ENCODE results near the gene AP3B1.
"Not testable (repeated sequence)": the region's sequence is repeated elsewhere in the genome, so short reads cannot be mapped to it uniquely, and the experiment has no call there.

Gene AP3B1

DNA sequence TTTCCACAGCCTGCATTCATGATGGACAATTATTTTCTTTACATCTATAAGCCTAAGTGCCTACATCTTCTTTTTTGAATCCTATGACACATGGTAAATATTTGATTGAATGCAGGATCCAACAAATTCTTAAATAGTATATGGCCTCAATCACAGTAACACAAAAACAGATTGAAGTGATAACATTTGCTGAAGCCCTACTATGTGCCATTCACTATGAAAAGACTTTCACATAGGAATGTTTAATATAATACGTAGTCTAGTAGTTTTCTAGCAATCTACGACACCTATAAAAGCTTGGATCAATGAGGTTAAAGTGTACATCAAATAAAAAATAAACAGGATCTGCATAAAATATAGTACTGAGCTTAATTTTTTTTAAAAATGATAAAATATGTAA is 231.0 kb downstream of the AP3B1 start:
- DNase-seq, result no peak

- no peak for DNase-seq
Measured at GRCh38 chr5:78062645-78063044, 231.9 kb downstream of the AP3B1 start.

GRCh38 chr5:78060421-78060820 is 234.1 kb downstream of the AP3B1 start:
- DNase-seq, result no peak

DNA sequence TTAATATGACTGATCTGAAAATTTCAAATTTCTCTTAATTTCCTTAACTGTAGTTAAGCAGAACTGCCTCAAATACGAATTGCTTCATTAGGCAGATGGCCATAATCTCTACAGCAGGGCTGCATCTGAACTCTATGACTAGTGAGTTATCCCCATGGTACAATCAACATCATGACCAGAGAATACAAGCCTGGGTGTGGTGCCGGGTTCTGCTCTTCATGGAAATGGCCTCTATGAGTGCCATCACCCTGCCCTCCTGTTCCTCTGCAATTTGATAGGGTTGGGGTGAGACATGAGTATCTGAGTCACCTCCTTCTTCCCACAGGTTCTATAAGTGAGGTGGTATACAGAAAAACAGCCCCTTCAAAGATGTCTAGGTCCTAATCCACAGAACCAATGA is 235.9 kb downstream of the AP3B1 start:
- DNase-seq, result no peak

- DNase-seq, result no peak
Measured at GRCh38 chr5:78056901-78057514, 237.5 kb downstream of the AP3B1 start.

DNA sequence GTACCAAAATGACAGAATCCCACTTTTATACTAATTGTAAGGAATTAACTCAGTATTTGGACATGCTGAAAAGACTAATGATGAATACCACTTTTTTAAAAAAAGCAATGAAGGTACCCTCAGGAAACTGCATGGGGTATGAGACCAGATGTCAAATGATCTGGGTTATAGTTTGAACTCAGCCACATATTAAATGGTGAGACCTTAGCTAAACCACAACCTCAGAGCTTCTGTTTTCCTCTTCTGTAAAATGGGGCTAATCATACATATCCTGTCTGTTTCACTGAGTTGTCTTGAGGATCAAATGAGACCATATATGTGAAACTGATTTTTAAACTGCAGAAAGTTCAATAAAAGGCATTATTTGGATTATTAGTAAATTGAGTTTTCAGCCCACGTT is 238.4 kb downstream of the AP3B1 start:
- no peak for DNase-seq

DNA sequence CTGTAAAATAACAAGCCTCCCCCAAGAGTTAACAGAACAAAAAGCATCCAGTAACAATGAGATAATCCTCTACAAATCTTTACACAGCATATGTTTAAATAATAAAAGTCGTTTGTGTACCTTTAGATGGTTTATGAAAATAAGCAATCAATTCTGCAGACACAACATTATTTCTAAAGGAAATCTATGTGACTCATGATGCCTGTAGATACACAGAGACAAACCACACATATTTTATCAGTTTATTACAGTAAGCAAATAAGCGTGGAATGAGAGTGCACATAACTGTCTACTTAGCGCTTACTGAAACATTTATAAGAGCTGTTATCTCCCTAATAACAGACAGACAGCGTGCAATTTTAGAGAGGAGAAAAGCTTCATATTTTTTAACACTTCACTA is 243.6 kb downstream of the AP3B1 start:
- no peak for DNase-seq

GRCh38 chr5:78046823-78047222 is 247.7 kb downstream of the AP3B1 start:
- DNase-seq, result not testable (repeated sequence)

- DNase-seq, result no peak
Measured at GRCh38 chr5:78046006-78046405, 248.5 kb downstream of the AP3B1 start.

DNA sequence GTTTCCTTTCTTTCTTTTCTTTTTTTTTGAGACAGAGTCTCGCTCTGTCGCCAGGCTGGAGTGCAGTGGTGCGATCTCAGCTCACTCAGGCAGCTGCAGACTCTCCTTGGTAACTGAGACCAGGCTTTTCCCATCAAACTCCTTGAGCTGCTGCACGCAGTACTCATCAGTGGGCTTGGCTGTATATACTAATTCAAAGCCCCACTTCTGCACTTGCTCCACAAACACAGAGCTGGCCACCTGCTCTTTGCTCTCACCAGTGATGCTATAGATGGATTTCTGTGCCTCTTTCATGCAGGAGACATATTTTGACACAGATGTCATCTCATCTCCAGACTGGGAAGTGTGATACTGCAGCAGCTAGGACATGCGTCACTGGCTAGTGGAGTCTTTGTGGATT is 252.7 kb downstream of the AP3B1 start:
- DNase-seq, result no peak

DNA sequence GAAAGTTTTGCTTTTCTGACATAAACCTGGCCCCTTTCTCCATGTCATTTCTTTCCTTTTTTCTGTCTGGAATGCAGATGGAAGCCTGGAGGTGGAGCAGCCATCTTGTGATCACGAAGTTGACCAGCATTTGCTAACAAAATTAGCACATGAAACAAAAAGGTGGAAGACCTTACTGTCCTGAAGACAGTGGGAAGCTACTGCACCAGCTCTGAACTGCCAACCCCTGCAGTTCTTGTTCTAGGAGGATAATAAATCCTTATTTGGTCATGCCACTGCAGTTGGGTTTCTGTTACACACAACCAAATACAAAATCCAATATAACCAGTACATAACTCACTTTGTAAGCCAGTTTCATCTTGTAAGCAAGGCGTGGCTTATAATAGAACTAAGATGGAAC is 269.0 kb downstream of the AP3B1 start:
- no peak for DNase-seq

GRCh38 chr5:78019744-78020143 is 274.8 kb downstream of the AP3B1 start:
- no peak for DNase-seq

DNA sequence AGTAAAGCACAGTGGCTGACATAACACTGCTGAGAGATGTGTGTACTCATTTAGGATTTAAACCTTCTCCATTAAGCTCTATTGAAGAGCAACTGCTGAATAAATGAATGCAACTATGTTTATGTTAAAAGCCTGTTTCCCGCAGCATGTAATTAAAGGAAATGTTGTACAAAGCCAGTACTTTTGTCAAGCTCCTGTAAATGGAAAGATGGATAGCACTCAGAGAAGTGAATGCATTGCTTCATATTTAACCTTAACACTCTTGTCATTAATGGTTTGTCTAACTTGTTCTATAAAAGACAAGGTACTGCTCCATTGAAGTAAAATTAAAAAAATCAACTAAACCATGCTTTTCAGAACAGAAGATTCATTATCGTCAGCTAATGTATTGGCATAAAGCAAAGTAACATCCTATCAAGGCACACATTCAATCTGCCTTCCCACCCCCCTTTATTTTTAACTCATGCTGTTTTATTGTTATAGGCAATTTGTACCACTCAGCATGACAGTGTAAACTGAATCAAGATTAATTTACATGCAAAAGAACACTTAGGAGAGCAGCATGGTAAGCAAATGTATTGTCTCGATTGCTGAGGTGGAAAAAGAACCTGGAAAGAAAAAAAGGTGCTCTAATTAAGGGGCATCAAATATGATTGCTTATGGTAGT is 277.5 kb downstream of the AP3B1 start:
- DNase-seq, result no peak

- no peak for DNase-seq
Measured at GRCh38 chr5:78009937-78010527, 284.5 kb downstream of the AP3B1 start.

DNA sequence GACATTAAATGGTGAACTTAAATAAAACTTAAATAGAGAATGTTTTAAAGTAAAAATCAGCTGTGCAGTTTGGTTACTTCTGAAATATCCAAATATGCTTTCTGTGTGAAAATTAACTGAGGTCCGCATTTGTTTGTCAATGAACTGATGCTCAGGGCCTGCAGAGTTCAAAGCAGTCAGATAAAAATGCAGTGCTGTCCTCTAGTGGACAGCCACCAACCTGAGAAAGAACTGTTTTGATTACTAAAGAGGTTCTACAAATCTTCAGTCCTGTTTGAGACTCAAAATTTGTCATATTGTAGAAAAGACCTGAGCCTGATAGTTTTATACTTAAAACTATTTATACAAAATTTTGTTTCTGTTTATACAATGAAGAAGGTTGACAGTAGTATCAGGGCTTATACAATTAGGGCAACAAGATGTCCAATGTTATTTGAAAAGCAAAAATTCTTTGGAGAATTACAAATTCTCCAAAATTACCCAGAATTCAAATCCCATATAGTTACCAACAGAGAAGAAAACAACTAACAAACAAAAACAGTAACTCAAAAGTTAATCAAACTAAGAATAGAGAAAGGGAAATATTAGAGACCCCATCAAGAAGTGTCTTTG is 286.0 kb downstream of the AP3B1 start:
- DNase-seq, result no peak

- DNase-seq, result no peak
Measured at GRCh38 chr5:78007233-78007632, 287.3 kb downstream of the AP3B1 start.

- DNase-seq, result no peak
Measured at GRCh38 chr5:78006449-78006848, 288.0 kb downstream of the AP3B1 start.

DNA sequence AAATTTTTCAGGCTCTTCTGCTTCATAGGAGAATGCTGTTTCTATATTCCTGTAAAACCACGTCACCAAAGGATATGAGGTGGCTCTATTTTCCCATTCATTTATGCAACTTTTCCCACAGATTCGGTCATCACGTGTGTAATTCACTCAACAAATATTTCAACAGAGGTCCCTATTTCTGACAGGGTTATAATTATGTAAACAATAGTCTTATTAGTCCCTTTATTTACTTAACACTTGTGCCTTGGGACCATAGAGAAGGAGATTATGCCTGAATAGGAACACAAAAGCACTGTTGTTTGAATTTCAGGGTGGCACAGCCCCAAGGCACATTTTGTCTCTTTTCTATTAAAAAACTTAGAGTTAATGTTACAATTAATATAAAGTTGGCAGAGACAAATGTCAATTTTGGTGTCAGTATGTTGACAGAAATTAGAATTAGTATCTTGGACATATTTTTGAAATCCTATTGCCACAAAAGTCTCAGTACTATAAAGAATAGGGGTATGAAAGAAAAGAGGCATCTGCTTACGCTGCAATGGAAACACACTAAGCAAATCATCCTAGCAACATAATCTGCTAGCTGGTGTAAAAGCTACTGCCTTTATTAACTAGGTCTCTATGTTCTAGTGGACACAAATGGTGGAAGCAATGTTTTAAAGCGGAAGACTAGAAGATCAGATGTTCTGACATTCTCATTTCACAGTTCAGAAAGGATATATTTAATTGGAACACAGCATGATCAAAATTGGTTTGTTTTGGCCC is 289.3 kb downstream of the AP3B1 start:
- DNase-seq, result no peak

DNA sequence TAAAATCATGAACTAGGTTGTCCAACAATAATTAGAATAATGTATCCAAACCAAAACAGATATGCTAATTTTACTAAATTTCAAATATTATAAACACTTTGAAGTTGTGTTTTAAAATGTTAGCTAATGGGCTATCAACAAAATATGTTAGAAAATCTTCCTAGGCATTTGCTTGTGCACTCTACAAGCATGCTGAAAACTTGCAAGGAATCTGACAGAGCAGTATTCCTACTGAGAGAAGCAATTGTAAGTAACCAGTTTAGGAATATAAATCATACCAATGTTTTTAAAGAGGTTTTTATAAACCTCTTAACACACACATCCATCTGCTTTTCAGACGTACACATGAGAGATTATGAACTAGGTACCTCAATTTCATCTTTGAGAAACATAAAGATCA is 289.9 kb downstream of the AP3B1 start:
- no peak for DNase-seq

DNA sequence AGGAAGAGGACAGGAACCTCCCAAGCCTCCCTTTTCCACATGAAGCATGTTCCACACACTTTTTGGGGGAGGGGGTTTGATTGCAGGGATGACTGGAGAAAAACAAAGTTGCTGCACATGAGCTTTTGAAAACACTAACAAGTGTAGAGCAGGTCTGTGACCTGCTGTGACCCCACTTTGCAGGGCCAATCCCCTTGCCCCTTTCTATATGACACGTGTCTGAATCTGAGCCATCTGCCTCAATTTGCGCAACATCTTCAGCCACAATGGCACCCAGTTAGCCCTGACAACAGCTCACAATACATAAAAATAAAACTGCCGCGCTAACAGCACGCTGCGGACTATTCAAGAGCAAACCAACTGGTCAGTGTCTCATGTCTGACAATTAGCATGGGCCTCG is 290.6 kb downstream of the AP3B1 start:
- DNase-seq, result no peak

DNA sequence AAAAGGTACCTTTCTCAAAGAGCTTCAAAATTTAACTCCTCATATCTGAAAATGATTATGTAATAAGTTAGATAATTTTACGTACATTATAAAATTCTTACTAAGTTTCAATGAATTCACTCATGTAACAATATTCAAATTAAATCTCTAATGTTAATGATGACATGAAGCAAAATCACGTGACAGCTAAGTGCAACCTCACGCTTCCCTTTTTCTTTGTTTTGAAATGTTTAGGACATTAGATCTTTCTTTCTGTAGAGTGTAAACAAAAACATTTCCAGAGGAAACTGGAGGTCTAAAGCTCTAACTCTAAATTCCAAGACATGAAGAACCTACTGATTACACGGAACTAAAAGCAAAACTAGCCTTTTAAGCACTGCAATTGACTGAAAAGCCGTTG is 291.0 kb downstream of the AP3B1 start:
- DNase-seq, result no peak

- DNase-seq, result no peak
Measured at GRCh38 chr5:78002690-78003089, 291.8 kb downstream of the AP3B1 start.

DNA sequence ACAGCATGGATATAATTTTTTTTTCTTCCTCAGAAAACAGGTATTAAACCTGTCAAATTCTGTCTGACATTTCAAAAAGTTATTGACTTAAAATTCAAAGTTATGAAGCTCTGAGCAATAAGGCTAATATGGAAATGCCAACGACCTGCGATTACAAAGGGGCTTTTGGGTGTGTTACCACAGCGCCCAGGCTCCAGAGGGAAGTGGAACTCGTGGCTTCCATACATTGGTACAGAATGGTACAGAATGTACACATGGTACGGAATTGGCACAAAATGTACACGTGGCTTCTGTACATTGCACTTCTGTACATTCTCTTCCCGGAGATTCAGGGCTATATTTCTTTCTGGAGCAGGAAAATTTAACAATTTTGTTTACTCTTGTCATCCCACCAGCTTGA is 293.3 kb downstream of the AP3B1 start:
- no peak for DNase-seq

- no peak for DNase-seq
Measured at GRCh38 chr5:78000191-78000590, 294.3 kb downstream of the AP3B1 start.
